Skeletal muscle satellite cell (primary cell): ENCODE measurements around the gene CELF2.

ENCODE experiments used
- H3K27me3 ChIP-seq: 2 replicates; pipeline ENCODE4 v1.7.0; 2013; ENCODE audit warnings: low read length; ENCODE audit not compliant: control insufficient read depth, insufficient read depth
- H3K36me3 ChIP-seq: 2 replicates; pipeline ENCODE4 v1.7.0; 2013; ENCODE audit warnings: mild to moderate bottlenecking, control low read depth, low read length; ENCODE audit not compliant: insufficient read depth
- H3K4me1 ChIP-seq: 2 replicates; pipeline ENCODE4 v1.7.0; 2013; ENCODE audit warnings: low read length; ENCODE audit not compliant: control insufficient read depth, insufficient read depth
- H3K4me2 ChIP-seq: 2 replicates; pipeline ENCODE4 v1.7.0; 2013; ENCODE audit warnings: mild to moderate bottlenecking, low read length
- H3K4me3 ChIP-seq: 2 replicates; pipeline ENCODE4 v1.7.0; 2013; ENCODE audit warnings: low read length
- H3K9ac ChIP-seq: 2 replicates; pipeline ENCODE4 v1.7.0; 2013; ENCODE audit warnings: mild to moderate bottlenecking, low read depth, low read length, moderate library complexity
- H3K9me3 ChIP-seq: replicated peaks from 2 replicates; pipeline ENCODE4 v1.7.0; 2013; ENCODE audit warnings: mild to moderate bottlenecking, control low read depth, low read length

The CELF2 gene

DNA sequence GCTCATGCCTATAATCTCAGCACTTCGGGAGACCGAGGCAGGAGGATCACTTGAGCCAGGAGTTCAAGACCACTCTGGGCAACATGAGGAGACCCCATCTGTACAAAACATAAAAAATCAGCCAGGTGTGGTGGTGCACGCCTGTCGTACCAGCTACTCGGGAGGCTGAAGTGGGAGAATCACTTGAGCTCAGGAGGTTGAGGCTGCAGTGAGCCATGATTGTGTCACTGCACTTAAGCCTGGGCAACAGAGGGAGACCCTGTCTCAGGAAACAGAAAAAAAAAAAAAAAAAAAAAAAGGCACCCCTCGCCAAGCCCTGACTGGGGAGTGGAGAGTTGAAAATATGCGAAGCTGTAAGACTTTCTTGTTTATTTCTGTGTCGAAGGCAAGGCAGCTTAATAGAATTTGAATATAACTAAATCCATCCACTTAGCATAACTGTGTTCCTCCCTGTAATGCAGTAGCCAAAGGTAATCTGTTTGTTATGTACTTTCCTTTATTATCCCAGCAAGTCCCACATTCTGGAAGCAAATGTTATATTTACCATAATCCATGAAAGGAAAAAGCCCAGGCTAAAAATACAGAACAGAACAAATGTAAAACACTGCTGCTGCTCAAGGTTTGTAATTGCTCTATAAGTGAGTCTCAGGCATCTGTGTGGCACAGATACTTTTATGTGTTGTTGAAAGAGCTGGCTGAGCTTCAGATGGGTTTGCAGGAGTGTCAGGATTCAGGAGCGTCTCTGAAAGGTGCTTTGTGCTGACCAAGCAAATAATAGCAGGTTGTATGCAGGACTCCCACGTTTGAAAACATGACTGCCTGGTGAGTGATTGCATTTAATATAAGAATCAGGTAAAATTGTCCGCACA lies 127.2 kb downstream of the CELF2 start:
- no peaks in the 10 kb centered on the region for H3K27me3 ChIP-seq
- H3K4me2 ChIP-seq = no peak overlapping the region
- H3K4me3 ChIP-seq = no peak overlapping the region
- no peaks in the 10 kb centered on the region for H3K9me3 ChIP-seq
- no peaks in the 10 kb centered on the region for H3K36me3 ChIP-seq
- H3K4me1 ChIP-seq = peaks cover 8% of the 10 kb centered on the region
- H3K9ac ChIP-seq = no peak overlapping the region

DNA sequence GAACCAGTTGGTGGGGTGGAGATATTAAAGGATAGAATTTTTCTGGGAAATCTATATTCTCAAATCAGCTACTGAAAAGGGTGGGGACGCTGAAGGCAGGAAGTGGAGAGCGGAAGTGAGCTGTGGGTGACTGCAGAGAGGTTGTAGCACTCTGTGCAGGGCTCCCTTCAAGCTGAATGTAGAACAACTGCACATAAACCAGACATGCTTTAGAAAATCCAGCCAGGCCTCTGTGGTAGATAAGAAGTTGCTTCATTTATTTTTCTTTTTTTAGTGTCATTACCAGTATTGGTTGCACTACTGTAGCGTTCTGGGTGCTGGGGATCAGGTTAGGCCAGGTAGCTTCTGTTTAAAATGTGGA lies 127.8 kb downstream of the CELF2 start:
- Histone ChIP-seq H3K4me1 (peaks cover 8% of the 10 kb centered on the region), H3K4me2 (no peak overlapping the region), H3K9me3 (no peaks in the 10 kb centered on the region), H3K9ac (no peak overlapping the region), H3K36me3 (no peaks in the 10 kb centered on the region), H3K4me3 (no peak overlapping the region), H3K27me3 (no peaks in the 10 kb centered on the region)

DNA sequence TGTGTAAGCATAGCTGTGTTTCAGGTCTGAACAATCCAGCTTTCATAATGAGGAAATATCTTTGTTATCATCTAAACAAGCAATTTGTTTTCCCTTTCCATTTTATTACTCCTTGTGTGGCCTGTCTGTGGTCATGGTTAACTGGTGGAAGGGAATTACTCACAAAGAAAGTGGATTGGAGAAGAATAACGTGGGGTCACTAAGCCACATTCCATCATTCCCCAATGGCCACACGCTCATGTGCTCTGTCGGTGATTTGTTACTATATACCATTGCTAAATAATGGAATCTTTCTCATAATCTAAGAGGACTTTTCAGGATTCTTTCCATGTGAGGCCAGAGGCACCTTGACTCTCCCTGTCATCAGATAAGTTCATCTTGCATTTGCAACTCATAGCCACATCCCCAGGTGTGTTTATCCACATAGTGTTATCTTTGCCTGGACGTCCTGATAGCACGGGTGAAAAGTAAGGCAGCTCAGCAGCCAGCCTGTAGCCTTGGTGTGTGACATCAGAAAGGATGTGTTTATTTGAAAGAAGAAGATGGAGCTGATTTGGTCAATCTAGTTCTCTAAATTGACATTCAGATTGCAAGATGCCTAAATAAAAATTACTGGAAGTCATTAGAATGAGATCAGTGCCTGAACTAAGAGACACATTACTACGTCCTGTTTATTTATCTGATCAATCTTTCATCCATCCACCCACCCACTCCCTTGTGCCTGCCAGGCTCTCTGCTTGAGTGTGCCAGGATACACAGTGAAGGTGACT lies 128.9 kb downstream of the CELF2 start:
- no peak overlapping the region for H3K9ac ChIP-seq
- H3K36me3 ChIP-seq = no peaks in the 10 kb centered on the region
- H3K27me3 ChIP-seq = no peaks in the 10 kb centered on the region
- H3K4me3 ChIP-seq = no peak overlapping the region
- H3K9me3 ChIP-seq = no peaks in the 10 kb centered on the region
- no peak overlapping the region for H3K4me2 ChIP-seq
- peaks cover 8% of the 10 kb centered on the region for H3K4me1 ChIP-seq

DNA sequence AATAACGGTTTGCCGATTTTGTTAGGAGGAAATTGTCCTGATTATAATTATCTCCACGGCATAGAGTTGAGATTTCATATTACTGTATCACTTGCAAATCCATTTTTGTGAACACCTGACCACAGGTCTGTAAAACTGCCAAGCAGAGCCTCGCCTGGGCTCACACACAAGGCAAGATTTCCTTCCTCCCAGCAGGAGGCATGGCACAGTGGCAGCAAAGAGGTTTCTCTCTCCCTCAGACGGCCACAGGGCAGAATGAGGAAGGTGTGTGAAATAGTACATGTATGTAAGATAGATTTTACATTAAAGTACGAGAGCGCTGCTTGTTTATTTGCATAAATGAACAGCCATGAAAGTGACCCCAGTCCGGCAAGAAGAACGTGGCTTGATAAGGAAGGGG lies 130.1 kb downstream of the CELF2 start:
- Histone ChIP-seq H3K9me3 (no peaks in the 10 kb centered on the region), H3K4me2 (no peak overlapping the region), H3K27me3 (no peaks in the 10 kb centered on the region), H3K4me3 (no peak overlapping the region), H3K9ac (no peak overlapping the region), H3K36me3 (no peaks in the 10 kb centered on the region), H3K4me1 (peaks cover 8% of the 10 kb centered on the region)

DNA sequence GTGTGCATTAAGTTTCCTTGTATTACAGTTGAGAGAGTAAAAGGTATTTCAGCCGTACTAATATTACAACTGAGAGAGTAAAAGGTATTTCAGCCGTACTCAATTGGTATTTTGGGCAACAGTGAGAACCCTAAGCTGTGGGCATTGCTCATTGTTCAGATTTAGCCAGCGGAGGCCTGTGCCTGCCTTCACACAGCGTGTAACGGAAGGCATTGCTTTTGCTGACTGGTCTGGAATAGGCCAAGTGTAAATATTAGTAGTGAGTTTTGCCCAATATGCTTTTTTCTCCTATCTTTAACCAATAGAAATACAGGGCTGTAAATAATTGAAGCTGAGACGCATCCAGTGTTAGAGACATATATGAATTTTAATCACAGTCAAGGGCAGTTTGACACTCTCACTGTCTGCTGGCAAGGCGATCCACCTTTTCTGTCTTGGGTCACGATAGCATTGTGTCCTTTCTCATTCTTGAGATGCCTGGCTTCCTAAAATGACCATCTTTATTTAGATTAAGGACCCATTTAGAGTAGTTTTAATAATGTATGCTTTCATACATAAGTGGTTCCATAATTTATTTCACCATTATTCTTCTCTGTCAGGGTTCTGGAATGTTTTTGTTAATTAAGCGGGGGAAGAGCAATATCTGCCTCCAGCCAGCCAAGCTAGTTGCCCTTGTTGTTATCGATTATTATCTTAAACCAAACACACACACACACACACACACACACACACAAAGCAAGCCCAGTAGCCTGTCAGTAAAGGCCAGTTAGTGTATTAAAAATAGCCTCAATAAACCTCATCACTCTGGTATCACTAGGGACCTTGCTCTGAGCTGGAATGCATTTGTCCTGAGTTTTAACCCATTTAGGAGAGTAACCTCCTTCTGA lies 130.7 kb downstream of the CELF2 start:
- Histone ChIP-seq H3K4me2 (no peak overlapping the region), H3K4me3 (no peak overlapping the region), H3K9me3 (no peaks in the 10 kb centered on the region), H3K9ac (no peak overlapping the region), H3K4me1 (peaks cover 8% of the 10 kb centered on the region), H3K27me3 (no peaks in the 10 kb centered on the region), H3K36me3 (no peaks in the 10 kb centered on the region)

GRCh38 chr10:11149807-11150141 lies 132.1 kb downstream of the CELF2 start:
- Histone ChIP-seq H3K9ac (no peak overlapping the region), H3K36me3 (no peaks in the 10 kb centered on the region), H3K4me3 (no peak overlapping the region), H3K27me3 (no peaks in the 10 kb centered on the region), H3K4me2 (no peak overlapping the region), H3K9me3 (no peaks in the 10 kb centered on the region), H3K4me1 (peaks cover 13% of the 10 kb centered on the region)

- Histone ChIP-seq H3K27me3 (no peaks in the 10 kb centered on the region), H3K9me3 (no peaks in the 10 kb centered on the region), H3K9ac (no peak overlapping the region), H3K4me2 (no peak overlapping the region), H3K36me3 (no peaks in the 10 kb centered on the region), H3K4me1 (peaks cover 16% of the 10 kb centered on the region), H3K4me3 (no peak overlapping the region)
These were observed 132.6 kb downstream of the CELF2 start for GRCh38 chr10:11150231-11150731.

DNA sequence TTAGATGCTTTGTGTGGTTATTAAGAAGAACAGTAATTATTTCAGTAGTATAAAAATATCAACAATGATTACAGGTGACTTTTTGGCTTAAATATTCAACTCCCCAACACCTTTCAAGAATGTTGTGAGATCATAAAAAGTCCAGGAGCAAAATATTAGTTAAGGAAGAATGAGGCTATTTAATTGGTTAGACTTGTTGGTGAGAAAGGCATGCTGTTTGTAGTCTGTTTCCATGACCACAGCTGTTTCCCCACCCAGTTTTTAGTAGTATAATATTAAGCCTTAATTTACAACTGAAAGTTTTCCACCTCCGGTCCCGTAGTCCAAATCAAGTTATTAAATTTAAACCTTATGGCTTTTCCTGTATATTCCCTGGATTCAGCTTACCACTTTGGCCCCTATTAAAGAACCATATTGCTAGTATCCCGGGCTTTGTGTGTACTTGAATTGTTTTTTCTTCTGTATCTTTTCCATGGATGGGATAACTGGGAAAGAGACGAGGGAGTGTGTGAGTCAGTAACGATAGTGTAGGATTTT lies 133.3 kb downstream of the CELF2 start:
- H3K27me3 ChIP-seq = no peaks in the 10 kb centered on the region
- no peak overlapping the region for H3K4me3 ChIP-seq
- no peak overlapping the region for H3K4me2 ChIP-seq
- no peaks in the 10 kb centered on the region for H3K9me3 ChIP-seq
- peaks cover 19% of the 10 kb centered on the region for H3K4me1 ChIP-seq
- no peak overlapping the region for H3K9ac ChIP-seq
- no peaks in the 10 kb centered on the region for H3K36me3 ChIP-seq

DNA sequence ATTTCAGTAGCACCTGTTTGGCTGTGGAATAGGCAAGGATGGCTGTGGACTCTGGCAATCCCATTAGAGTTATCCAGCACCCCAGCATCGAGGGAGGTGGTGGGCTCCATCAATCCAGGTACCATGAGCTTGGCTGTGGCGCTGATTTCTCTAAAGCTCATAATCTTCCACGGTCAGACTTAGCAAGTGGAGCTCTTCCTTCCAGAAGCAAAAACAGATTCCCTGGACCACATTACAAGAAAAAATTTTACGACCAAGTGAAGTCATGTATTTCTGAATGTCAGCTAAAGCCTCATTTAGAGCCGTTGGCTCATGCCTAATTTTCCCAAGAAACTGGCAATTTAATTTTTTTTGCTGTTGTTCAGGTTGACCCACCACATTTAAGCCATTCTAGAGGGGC lies 135.1 kb downstream of the CELF2 start:
- Histone ChIP-seq H3K4me1 (peaks cover 11% of the 10 kb centered on the region), H3K27me3 (no peaks in the 10 kb centered on the region)

DNA sequence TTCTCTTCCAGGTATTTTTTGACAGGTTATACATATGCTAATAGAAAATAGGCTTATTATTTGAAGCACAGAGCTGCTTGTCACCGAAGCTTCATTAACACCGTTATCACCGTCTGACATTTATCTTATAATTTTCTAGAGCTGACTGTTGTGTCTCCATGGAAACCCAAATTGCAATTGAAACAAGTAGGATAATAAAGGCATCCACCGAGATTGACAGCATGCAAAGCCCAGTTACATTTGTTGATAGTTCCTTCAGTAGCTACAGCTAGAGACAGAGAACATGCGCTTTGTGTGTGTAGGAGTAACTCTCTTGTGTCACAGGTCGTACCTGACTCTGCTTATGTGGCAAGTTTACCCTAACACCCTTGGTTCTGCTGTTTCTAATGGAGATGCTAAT lies 135.6 kb downstream of the CELF2 start:
- H3K4me2 ChIP-seq = no peak overlapping the region
- H3K4me3 ChIP-seq = no peak overlapping the region
- H3K9me3 ChIP-seq = no peaks in the 10 kb centered on the region
- H3K9ac ChIP-seq = no peak overlapping the region
- H3K36me3 ChIP-seq = no peaks in the 10 kb centered on the region
- H3K27me3 ChIP-seq = no peaks in the 10 kb centered on the region
- peaks cover 11% of the 10 kb centered on the region for H3K4me1 ChIP-seq

More for the DNA sequence above, 135.1 kb downstream of the CELF2 start:
- H3K9me3 ChIP-seq = no peaks in the 10 kb centered on the region
- no peaks in the 10 kb centered on the region for H3K36me3 ChIP-seq
- H3K4me2 ChIP-seq = no peak overlapping the region
- no peak overlapping the region for H3K4me3 ChIP-seq
- H3K9ac ChIP-seq = no peak overlapping the region

- Histone ChIP-seq H3K4me2 (no peak overlapping the region), H3K9me3 (no peaks in the 10 kb centered on the region), H3K36me3 (no peaks in the 10 kb centered on the region), H3K4me1 (peaks cover 11% of the 10 kb centered on the region), H3K4me3 (no peak overlapping the region), H3K27me3 (no peaks in the 10 kb centered on the region), H3K9ac (no peak overlapping the region)
These were observed 136.1 kb downstream of the CELF2 start for GRCh38 chr10:11153766-11154165.
